GM23248 (cell line): Measurements from ENCODE around the gene ANKRD29.

Experiments
- EZH2 ChIP-seq: fragments of 200-600 bp; sonication (generic); IDR thresholded peaks from 2 replicates; pipeline ENCODE4 v1.6.1; 2018; ENCODE audit warnings: antibody characterized with exemption, mild to moderate bottlenecking; ENCODE audit not compliant: insufficient read depth, poor library complexity, severe bottlenecking
- EZH2phosphoT487 ChIP-seq: fragments of 200-600 bp; sonication (generic); IDR thresholded peaks from 2 replicates; pipeline ENCODE4 v1.6.1; 2018; ENCODE audit warnings: antibody characterized with exemption, moderate library complexity, mild to moderate bottlenecking, low read depth; ENCODE audit not compliant: insufficient read depth

DNA sequence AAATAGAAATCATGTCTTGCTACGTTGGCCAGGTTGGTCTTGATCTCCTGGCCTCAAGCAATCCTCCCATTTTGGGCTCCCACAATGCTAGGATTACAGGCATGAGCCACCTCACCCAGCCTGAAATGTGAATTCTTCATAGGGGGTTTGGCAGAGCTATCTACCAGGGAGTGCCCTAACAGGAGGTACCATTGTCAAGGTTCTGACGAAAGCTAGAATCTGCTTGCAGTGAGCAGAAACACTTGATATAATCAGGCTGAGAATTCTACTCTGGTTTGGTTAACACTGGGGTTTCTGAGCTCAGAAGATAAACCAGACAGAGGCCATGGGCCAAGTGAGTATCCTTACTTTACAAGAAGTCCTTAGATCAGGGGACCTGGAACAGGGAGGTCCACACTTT lies 19.3 kb upstream of the ANKRD29 start:
- TF ChIP-seq EZH2 (no peak), EZH2phosphoT487 (no peak)
